GM12864 (cell line): ENCODE measurements around the gene POLN.

ENCODE experiments used
- DNase-seq: peaks from one replicate; pipeline ENCODE4 v3.0.0-alpha.2; 2011; ENCODE audit warnings: low read depth
- H3K4me3 ChIP-seq: 2 replicates; pipeline ENCODE4 v1.5.1; 2011; ENCODE audit warnings: mild to moderate bottlenecking, low read depth, low read length, control low read depth
- CTCF ChIP-seq: IDR thresholded peaks from 2 replicates; pipeline ENCODE4 v1.5.1; 2011; ENCODE audit warnings: low read depth, mild to moderate bottlenecking, moderate library complexity, low read length, control low read depth, inconsistent platforms; ENCODE audit errors: missing control alignments

Gene POLN

GRCh38 chr4:2049811-2050210 lies 192.1 kb downstream of the POLN start:
- TF ChIP-seq CTCF, result no peak
- DNase-seq, result no peak
- no peak overlapping the region for H3K4me3 ChIP-seq

GRCh38 chr4:2049381-2049780 lies 192.5 kb downstream of the POLN start:
- no peak for DNase-seq
- TF ChIP-seq CTCF, result no peak
- H3K4me3 ChIP-seq, result no peak overlapping the region

- no peak for DNase-seq
- no peak for TF ChIP-seq CTCF
- no peak overlapping the region for H3K4me3 ChIP-seq
Observed at GRCh38 chr4:2048831-2049230, 193.1 kb downstream of the POLN start.

- no peak for DNase-seq
- no peak overlapping the region for H3K4me3 ChIP-seq
- no peak for TF ChIP-seq CTCF
Observed at GRCh38 chr4:2047781-2048581, 193.9 kb downstream of the POLN start.

- DNase-seq, result no peak
- H3K4me3 ChIP-seq, result no peak overlapping the region
Observed at GRCh38 chr4:2047031-2047660, 194.8 kb downstream of the POLN start.

GRCh38 chr4:2046031-2046961 lies 195.6 kb downstream of the POLN start:
- no peak for DNase-seq
- H3K4me3 ChIP-seq, result no peak overlapping the region
- TF ChIP-seq CTCF, result no peak

More at GRCh38 chr4:2047031-2047660, 194.8 kb downstream of the POLN start:
- no peak for TF ChIP-seq CTCF
